Stimulated activated naive CD4-positive, alpha-beta T cell (primary cell): Measurements from ENCODE around the gene UBXN6.
A peak's percentile ranks its signal among the peaks of the same experiment; 100 is the strongest.

Source experiments
- DNase-seq, 6 experiments: peaks; one replicate each; lab custom pipeline; 2025; lab: John Stamatoyannopoulos, UW

UBXN6 gene

DNA sequence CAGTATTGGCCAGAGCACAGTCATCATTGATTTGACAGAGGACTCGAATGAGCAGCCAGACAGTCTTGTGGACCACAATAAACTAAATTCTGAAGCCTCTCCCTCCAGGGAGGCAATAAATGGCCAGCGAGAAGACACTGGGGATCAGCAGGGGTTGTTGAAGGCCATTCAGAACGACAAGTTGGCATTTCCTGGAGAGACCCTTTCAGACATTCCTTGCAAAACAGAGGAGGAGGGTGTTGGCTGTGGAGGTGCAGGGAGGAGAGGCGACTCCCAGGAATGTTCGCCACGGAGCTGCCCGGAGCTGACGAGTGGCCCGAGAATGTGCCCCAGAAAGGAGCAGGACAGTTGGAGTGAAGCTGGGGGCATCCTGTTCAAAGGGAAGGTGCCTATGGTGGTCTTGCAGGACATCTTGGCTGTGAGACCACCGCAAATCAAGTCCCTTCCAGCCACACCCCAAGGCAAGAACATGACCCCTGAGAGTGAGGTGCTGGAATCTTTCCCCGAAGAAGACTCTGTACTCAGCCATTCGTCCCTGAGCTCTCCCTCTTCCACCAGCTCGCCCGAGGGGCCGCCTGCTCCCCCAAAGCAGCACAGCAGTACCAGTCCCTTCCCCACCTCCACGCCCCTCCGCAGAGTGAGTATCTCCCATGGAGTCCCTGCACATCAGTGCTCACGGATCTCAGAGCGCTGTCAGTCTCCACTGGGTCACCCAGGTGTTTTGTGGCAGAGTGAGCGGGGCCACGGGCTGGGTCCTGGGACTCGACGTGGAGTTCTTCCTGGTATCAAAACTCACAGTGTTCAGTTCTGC lies 48.3 kb downstream of the UBXN6 start:
- DNase-seq, result no peak

DNA sequence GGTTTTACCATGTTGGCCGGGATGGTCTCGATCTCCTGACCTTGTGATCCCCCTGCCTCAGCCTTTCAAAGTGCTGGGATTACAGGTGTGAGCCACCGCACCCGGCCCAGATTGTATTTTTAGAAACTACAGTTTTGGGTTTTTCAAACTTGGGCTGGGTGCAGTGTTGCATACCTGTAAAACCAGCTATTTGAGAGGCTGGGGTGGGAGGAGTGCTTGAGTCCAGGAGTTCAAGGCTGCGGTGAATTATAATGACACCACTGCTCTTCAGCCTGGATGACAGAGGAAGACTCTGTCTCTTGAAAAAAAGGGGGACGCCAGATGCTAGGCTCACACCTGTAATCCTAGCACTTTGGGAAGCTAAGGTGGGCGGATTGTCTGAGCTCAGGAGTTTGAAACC lies 51.0 kb downstream of the UBXN6 start:
- DNase-seq, result no peak

DNA sequence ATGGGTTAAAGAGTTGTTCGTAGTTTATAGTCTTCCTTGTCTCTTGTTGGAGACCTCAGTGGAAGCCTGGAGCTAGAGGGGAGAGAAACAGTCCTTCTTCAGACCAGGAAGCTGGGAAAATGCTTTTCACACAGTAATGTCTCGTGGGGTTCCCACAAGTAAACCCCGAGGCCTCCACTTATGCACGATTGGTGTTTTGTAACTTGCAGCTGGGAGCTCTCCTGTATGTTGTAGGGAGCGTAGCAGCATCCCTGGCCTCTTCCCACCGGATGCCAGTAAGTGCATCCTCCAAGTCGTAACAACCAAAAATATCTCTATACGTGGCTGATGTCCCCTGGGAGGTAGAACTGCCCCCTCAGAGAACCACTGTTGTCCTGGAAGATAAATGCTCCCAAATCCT lies 51.6 kb downstream of the UBXN6 start:
- no peak for DNase-seq

DNA sequence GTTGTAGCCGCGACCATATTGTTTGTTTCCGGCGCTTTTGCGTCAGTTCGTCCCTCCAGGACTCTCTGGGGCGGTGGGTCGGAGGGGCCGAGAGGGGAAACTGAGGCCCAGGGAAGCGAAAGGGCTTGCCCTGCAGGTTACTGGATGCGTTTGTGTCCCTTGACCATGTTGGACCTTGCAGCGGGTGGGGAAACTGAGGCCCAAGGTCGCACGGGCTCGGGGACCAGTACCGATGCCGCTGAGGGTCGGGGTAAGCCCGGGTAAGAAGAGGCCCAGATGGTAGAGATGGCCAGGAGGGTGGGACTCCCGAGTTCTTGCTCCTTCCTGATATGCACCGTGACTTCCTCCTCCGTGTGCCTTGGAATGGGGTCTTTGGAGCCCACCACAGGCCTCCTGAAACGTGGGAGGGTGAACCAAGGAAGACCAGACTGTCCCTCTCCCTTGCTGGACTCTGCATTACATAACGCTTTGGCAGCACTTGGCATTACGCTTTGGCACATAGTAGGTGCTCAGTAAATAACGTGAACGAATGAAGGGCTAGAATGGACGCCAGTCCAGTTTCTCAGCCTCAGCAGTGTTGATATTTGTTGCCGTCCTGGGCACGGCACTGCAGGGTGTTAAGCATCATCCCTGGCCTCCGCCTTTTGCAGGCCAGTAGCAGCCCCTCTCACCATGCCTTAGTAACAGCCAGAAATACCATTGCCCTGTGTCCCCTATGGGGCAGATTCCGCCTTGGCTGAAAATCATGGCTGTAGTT lies 54.4 kb downstream of the UBXN6 start:
- no peak for DNase-seq

DNA sequence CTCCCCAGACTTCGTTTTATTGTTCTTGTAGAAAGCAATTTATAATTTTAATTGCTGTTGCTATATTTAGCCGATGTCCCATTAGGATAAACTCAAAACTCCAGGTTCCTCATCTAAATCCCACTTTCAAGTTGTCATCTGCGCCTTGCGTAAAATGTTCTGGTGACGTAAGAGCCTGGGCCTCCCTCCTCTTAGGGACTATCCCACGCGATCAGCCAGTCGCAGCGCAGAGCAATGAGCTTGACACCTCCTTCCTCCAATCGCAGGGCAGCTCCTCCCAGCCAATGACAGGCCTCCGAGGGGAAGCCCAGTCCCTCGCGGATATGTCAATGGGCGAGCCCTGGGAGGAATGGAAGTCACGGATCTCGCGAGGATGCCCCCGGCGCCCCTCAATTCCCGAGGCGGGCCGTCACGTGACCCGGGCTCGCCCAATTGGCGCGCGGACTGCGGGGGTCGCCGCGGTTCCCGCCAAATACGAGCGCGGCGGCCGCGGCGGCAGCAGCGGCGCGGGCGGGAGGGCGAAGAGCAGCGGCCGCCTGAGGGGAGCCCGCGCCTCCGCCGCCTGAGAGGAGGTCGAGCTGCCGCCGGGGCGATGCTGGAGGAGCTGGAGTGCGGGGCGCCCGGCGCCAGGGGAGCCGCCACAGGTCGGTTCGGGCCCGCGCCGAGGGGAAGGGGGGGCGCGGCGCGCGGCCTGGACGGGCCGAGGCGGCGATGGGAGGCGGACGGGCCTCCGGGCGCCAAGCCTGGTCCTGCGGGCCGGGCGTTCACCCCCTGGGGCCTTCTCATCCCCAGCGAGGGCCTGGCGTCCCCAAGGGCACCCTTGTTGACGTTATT lies 55.2 kb downstream of the UBXN6 start, which contains the start of gene CHAF1A:
TSS of gene CHAF1A (plus strand) at position 470 of the 834 bp plus-strand sequence. CDS start at position 593, 123 bp downstream.
- peak; percentile 96 to 100 (median 98) for DNase-seq

DNA sequence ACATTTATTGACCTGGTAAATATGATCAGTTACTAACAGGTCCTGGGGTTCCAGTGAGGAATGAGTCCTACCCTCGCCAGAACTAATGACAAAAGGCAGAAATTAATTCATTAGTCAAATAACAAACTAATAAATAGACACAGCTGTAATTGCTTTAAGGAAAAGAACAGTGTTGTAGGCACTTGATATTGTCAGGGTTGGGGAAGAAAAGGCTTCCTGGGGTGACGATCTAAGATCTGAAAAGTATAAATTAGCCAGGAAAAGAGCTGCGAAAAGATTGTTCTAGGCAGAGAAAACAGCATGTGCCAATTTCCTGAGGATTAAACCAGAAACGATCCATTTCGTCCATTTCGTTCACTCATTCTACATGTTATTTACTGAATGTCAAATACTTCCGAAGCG lies 55.8 kb downstream of the UBXN6 start:
- no peak for DNase-seq

DNA sequence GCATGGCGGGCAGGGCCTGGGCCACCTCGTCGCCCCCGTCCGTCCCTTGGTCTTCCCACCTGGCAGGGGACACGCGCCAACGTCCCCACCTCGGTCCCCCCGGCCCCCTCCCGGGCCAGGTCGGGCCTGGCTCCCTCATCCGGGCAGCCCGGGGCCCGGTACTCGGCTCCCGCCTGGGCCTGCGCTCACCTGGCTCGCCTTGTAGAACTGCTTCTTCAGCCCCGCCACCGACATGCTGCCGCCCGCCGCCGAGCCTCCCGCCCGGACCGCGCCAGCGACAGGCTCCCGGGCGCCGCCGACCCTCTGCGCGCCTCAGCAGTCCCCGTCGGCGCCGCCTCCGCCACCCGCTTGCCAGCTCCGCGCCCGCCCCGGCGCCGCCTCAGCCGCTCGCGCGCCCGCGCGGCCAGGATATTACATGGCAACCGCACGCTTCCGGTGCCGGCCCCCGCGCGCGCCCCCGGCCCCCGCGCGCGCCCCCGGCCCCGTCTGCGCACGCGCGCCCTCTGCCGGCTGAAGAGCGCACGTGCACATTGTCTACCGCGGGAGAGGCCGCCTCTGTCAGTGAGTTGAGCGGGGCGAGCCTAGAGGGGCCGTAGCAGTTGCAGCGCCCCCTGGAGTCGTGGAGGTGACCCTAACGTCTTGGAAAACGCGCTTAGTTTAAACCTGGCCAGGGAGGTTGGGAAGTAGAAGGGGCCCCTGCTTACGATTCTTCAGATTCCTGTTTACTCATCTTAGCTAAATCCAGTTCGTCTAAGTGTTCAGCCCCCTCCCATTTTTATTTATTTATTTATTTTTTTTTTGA lies 57.3 kb downstream of the UBXN6 start, which contains the start of gene SH3GL1:
TSS of gene SH3GL1 (minus strand) at position 413 of the 802 bp plus-strand sequence. CDS start at position 234, 179 bp downstream.
- DNase-seq, result peak; percentile 87 to 95 (median 90)

DNA sequence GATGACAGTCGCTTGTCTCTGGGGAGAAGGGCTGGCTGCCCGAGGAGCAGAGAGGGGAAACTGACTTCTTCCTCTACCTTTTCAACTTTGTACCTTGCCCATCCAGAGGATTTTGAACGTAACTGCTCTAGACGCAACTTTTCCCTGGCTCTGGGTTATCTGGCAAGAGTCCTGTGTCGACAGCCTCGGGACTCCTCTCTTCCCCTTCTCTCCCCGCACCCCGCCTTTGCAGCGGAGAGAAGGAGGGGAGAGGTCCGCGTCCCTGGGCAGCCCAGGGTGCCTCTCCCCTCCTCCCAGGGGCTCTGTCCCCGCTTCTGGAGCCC lies 57.8 kb downstream of the UBXN6 start:
- DNase-seq, result peak in 4 of 6 experiments; percentile 25 to 65 (median 44)

DNA sequence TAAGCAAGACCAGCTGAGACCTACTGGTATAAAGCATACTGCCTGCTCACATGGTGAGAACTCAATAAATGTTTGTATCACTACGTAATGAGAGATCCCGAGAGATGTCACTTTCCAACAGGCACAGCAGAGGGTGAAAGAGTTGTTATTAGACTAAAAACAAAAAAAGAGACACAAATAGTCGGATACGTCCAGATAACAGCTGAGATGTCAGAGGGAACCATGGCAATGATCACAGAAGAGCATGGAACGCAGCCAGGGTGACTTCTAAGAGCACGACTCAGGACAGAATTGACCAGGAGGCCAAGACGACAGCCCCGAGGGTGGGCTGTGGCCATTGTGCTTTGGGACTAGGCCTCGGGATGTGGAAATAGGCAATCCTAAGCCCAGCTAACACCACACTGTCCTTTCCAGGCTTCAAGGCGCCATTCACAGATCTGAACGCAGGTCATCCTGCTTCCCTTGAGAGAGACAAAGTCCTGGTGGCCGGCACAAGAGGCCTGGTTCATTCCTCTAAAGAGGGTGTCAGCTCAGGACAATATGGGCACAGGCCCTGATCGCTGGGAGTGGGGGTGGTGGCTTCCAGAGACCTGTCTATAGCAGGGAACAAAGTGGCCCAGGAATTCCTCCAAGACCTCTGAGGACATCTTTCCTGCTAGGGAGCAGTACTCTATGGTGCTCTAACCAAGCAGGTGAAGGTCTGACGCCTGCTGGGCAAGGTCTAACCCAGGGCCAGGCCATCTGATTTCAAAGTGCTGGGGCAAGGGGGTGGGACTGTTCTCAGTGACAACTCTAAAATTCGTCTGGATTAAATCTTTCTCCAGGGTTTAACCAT lies 60.4 kb downstream of the UBXN6 start:
- DNase-seq, result no peak
